8988T (cell line): ENCODE data around the gene ZSWIM7.

Experiments
- DNase-seq: peaks from one replicate; pipeline ENCODE4 v3.0.0; 2011

The ZSWIM7 gene, protein sequence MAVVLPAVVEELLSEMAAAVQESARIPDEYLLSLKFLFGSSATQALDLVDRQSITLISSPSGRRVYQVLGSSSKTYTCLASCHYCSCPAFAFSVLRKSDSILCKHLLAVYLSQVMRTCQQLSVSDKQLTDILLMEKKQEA

DNA sequence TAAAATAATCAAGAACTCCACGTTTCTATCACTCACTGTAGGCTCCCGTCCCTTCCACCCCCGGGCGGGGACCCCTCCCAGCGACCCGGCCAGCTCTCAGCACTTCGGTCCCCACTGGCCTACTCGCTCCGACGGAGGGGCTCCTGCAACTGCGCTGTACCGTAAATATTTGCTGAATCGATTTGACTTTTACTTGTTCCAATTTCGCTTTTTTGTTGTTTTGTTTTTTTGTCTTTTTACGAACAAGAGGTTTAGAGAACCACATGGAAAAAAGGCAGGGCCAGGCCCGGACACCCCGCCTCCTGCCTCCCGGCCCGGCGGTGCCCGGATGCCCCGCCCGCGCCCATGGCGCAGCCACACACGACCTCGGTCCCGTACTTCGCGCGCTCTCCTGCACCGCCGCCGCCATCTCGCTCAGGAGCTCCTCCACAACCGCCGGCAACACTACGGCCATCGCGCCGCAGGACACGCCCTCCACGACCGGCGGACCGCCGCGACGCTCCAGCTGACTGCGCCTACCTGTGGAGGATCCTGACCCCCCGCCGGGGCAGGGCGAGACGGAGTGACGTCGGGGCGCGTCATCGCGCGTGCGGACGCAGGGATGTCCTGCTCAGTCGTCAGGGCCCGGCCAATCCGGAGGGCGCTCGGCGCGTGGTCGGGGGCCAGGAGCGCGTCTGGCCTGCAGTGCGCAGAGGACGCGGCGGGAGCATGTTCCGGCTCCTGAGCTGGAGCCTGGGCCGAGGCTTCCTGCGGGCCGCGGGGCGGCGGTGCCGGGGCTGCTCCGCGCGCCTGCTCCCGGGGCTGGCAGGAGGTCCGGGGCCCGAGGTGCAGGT is at the start of gene ZSWIM7, which contains the start of gene TTC19:
Gene ZSWIM7, minus strand, starts transcription at position 564 of the 833 bp plus-strand sequence. Its CDS starts 110 bp downstream, at position 454.
Gene TTC19, plus strand, starts transcription at position 684 of the 833 bp plus-strand sequence. Its CDS starts 25 bp downstream, at position 709.
- peak; percentile 95 for DNase-seq

DNA sequence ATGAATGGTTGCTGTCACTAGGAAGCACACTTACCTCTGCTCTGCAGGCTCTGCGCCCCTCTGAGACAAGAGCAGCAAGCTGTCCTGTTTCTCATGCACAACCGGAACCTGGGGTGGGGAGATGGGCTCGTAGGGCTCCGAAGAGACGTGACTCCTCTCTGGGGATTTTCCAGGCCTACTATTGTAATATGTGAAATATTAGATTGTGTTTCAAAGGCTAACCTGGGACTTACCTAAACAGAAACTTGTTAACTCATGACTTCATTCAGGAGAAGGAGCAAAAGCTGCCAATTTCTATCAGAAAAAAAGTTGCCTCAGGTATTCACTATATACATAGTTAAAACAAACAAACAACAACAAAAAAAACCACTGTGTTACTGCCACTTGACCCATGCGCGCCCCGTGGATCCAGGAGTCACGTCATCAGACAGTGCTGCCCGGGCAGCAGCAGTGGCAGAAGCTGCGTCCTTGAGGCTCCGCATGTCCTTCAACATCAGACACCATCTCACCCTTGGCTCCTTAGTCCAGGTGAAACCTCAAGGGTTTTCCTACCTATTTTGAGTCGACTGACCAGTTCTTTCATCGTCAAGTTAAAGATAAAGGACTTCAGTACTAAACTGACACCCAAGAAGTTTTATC is 49.4 kb upstream of the ZSWIM7 start:
- no peak for DNase-seq

DNA sequence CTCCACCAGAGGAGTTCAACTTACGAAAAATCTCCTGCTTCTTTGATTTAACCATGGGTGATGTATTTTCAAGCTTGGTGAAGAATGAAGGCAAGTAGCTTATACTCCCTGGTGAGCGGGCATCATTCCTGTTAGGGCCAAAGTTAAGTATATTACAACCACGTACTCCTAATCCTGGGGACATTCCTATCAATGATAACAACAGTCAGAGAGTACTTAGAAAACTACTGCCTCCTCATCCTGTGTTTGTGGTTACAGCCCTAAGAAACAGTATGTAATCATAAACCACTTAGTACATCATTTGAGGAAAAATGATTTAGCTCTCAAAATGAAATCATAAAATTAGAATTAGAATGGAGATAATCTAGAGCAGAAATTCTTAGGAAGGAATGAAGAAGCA is 47.5 kb upstream of the ZSWIM7 start:
- no peak for DNase-seq

DNA sequence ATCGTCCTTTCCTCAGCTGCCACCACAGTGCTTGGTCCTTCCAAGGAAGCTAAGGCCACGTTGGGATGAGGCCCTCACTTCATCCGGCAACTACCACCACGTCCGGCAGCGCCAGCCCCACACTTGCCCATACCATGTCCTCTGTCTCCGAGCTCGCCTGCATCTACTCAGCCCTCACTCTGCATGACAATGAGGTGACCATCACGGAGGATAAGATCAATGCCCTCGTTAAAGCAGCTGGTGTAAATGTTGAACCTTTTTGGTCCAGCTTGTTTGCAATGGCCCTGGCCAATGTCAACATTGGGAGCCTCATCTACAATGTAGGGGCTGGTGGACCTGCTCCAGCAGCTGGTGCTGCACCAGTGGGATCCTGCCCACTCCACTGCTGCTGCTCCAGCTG is 45.0 kb upstream of the ZSWIM7 start:
- no peak for DNase-seq

DNA sequence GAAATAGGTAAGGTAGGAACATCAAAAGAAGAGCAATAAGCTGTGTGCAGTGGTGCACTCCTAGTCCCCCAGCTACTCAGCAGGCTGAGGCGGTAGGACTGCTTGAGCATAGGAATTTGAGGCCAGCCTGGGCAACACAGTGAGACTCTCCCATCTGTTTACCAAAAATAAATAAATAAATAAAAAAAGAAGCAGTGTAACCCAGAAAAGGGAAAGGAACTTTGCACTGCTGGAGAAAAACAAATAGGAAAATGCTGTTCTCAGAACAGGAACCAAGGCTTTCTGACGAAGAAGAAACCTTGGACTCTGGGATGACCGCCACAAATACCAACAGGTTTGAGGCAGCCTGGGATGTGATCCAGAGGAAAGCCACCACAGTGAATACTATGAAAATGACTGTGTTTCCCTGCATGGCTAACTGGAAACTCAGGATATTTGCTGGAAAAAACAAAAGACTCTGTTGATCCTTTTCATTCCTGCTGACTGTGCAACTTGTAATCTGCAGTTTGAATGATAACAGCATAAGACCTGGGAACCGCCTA is 41.3 kb upstream of the ZSWIM7 start:
- DNase-seq, result no peak

DNA sequence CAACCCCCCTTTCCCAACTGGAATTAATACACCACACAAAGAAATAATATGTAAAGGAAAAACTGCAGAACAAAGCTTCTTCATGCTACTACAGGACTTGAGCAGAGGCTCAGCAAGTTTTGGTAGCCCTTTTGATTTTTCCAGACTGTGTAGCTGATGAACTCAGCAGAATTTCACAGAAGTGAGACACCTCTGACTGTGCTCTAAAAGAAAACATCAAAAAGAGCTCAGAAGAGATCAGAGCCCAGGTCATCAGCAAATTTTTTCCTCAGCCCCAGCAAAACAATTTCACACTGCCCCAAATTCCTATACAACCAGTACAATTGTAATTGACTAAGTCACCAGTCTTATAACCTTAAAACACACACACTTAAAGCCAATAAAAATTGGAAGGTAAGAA is 38.1 kb upstream of the ZSWIM7 start:
- no peak for DNase-seq

DNA sequence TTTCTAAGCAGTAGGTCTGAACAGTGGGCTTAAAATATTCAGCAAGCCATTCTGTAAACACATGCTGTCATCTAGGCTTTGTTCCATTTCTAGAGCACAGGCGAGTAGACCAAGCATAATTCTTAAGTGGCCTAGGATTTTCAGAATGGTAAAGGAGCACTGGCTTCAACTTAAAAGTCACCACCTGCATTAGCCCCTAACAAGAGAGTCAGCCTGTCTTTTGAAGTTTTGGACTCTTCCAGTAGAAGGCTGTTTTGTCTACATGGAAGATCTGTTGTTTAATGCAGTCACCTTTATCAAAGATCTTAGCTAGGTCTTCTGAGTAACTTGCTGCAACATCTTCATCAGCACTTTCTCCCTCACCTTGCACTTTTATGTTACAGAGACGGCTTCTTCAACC is 36.8 kb upstream of the ZSWIM7 start:
- DNase-seq, result no peak

DNA sequence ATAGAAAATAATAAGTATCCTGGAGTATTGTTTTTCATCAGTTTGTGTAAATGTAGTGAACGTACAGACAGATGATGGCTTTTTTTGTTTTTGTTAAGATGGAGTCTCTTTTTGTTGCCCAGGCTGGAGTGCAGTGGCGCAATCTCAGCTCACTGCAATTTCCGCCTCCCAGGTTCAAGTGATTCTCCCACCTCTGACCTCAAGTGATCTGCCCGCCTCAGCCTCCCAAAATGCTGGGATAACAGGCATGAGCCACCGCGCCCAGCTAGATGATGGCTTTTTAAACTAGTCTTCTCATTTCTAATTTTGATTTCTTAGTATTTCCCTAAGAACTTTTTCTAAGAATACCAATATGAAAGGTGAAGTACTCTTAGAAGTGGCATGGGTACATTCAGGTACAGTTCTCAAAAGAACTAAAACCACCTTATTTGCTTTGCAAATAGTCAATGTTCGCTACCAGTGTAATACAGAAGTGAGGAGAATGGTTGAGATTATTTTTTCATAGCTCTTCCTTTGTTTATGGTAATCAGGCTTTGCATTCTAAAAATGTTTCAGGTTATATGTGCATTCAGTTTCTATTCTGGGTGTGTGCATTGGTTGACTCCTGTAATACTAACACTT is 34.3 kb upstream of the ZSWIM7 start:
- DNase-seq, result no peak

DNA sequence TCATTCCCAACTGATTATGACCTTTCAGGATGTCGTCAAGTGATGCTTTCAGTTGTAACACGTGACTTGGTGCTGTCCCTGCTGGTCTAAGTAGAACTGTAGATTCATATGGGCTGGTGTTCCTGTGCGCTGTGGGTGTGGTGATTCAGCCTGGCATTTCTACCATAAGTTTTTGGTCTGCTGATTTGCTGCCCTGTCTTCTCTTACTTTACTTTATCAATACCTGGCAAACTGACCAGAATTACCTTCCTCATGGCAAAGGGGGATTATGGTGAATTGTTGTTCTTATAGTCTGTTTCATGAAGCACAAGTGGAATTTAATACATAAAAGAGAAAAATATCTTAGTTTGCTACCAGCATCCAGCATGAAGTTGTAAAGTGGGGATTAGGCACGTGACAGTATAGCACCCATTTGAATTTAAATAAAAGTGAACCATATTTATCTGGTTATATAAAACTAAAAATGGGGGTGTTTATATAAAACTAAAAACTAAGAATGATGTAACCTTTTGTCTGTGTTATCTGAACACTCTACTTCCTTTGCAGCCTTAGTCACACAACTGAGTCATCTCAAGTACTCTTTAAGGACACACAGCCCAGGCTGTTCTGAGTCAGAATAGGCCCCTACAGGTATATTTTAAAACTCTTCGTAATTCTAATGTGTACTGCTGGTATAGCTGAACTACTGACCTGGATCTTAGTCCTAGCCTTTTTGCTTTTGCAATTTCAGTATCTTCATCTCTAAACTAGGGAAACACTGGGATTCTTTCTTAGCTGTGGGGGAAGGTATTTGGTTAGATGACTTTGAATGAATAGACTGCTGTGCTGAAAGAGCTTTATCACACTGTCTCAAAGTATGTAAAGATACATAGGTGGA is 28.4 kb upstream of the ZSWIM7 start:
- DNase-seq, result no peak

DNA sequence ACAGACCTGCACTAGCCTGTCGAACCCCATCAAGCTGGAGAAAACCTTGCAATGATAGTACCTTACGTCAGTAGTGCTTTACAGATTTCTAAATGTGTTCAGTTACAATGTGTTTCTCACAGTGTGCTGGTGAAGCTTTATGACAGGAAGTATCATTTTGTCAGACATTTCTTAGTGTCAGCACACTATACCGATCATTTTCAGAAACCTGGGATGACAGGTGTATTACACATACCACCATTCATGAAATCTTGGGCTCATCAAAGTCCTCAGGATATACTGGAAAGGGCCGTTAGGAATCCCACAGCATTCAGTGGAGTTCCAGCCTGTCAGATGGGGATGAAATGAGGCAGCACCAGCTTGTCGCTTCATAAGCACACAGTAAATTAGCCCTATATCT is 27.4 kb upstream of the ZSWIM7 start:
- no peak for DNase-seq

DNA sequence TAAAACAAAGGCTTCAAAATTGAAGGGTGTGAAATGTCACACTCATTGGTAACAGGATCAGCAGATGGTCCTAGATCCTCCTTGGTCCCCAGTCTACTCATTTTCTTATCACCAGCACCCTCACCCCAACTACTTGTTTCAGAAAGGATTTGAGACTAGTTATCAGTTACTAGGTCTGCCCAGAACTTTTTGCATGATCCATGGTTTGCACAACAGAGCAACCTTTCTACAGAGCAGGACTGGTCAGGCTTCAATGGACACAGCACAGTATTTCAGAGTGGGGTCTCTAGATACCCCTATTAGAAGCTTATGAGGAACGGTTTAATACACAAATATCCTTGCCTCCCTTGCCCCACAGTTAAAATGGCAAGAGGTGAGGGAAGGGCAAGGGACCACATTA is 25.7 kb upstream of the ZSWIM7 start:
- no peak for DNase-seq

DNA sequence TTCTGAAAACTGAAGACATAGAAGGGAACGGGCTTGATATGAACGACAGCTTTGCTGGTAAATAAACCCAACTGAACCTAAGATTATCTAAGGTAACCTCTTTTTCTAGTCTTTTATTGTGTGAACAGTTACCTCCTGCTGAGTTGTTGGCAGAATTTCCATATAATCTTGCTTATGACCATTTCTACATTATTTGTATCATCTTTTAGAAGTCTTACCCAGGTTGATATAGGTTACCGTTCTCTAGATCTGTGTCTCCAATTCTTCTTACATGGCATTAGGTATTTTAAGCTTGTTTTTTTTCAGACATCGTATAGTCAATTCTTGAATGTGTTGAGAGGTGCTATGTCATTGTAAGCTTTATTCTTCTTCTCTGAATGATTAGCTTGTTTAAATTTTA is 24.4 kb upstream of the ZSWIM7 start:
- DNase-seq, result no peak

DNA sequence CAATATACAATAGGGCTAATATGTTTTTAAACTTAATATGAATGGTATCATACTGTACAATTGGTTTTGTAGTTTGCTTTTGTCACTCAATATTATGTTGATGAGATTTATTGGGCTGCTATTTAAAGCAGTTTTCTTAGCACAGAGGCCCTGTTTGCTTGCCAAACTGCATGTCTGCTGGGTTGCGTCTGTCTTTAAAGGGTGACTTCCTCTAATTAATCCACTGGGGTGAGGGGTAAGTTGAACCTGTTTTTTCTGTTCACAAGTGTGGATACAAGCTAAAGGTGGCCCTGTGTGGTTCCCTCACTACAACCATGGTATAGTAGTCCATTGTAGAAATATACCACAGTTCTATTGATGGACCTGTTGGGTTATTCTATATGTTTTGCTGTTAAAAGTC is 19.8 kb upstream of the ZSWIM7 start:
- no peak for DNase-seq

DNA sequence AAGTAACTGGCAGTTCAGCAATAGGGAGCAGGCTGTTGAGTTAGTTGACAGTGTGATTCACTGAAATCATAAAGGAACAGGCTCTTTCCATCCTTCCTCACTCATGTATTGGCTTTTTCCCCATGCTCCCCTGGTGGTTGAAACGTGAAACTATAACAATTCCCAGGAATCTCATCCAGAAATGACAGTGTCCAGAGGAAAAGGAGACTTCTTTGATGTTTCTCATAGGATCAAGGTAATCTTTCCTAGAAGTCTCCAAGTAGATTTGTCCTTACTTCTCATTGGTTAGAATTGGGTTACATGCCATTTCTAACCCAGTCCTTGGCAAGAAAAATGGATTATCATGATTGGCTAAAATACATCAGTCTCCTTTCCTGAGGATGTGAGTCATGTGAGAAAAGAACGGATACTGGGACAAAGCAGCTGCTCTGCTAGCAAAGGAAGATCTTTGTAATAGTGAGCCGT is 14.5 kb upstream of the ZSWIM7 start:
- no peak for DNase-seq

DNA sequence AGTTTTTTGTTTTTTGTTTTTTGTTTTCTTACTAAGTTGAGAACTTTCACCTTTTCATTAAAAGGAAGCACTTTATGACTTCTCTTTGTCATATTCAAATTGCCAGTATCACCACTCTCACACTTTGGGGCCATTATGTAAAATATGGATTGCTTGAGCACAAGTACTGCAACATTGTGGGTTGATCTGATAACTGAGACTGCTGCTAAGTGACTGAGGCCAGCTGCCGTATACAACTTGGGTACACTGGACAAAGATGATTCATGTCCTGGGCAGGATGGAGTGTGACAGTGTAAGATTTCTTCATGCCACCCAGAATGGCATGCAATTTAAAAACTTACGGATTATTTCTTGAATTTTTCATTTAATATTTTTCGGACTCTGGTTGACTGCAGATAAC is 7.9 kb upstream of the ZSWIM7 start:
- no peak for DNase-seq

DNA sequence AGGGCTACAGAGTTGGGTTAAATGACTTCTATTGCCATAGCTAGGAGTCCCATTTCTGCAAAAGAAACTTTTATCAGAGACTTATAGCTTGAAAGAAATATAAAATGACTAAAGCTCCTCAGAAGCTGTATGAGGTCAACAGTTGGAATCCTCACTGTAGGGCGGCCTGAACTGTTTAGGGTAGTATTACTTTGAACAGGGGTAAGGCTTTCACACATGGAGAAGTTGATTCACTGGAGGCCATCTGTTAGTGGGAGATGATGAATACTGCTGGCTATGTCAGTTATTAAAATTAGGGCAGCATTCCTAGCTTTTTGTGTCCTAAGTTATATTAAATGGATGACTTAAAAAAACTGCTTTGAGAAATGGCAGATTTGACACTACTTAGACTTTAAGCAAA is 6.1 kb upstream of the ZSWIM7 start:
- DNase-seq, result no peak

DNA sequence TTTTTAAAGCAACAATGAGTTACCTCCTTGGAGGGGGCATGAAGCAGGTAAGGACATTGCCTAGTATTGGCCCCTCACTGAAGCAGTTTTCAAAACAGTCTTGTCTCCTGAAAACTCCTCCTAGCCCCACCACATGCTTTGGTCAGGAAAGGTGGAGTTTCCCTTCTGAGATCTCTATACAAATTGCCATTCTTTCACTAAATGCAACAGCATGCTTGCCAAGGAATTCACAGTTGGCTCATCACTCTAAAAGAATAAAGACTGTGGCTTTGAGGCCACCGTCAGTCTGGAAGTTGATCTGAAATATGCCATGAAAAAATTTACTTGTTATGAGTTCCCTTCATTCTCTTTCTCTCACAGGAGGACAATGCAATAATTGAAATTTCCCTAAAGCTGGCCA is 4.3 kb upstream of the ZSWIM7 start:
- no peak for DNase-seq

DNA sequence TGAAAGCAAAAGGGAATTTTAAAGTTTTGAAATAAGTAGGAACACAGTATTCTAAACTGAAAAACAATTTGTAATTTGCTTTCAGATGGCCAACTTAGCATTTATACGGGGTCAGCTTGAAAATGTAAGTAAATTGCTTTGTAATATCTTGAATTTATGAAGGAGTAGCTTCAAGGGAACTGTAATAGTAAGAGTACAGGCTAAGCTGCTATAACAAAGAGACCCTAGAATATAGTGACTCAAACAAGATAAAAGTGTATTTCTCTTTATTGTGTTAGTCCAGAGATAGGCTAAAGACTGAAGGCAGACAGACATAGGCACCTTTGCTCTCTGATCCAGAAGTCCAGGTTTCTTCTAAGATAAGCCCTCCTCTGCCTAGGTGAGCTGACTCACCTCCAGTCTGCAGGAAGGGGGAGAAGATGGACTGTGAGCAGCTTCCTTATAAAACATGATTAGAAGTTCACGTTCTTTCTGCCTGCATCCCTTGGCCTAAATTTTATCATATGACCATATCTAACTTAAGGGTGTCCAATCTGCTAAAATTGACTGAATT is 3.3 kb upstream of the ZSWIM7 start:
- no peak for DNase-seq

DNA sequence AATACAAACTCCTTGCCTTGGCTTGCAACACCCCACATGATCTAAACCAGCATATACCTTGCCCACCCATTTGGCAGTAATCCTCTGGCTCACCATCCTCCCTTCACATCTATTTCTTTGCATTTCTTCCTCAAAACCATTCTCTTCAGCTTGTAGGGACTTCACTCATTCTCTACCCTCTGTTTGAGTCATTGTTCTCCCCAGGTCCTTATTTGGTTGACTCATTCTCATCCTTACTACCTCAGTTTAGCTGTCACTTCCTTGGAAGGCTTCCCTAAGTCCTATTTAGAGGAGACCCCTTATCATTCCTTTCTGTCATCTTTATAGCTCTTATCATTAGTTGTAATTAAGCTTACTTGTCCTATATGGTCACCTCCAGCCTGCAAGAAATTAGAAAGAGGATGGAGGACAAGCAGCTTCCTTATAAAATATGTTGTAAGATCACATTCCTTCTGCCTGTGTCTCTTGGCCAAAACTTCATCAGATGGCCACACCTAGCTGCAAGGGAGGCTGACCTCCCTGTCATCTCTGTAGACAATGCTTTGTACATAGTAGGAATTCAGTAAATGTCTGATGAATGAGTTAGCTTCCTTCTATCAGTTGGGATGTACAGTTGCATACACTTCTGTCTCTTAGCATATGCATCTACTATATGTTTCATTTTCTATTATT is 1.9 kb upstream of the ZSWIM7 start:
- DNase-seq, result no peak

DNA sequence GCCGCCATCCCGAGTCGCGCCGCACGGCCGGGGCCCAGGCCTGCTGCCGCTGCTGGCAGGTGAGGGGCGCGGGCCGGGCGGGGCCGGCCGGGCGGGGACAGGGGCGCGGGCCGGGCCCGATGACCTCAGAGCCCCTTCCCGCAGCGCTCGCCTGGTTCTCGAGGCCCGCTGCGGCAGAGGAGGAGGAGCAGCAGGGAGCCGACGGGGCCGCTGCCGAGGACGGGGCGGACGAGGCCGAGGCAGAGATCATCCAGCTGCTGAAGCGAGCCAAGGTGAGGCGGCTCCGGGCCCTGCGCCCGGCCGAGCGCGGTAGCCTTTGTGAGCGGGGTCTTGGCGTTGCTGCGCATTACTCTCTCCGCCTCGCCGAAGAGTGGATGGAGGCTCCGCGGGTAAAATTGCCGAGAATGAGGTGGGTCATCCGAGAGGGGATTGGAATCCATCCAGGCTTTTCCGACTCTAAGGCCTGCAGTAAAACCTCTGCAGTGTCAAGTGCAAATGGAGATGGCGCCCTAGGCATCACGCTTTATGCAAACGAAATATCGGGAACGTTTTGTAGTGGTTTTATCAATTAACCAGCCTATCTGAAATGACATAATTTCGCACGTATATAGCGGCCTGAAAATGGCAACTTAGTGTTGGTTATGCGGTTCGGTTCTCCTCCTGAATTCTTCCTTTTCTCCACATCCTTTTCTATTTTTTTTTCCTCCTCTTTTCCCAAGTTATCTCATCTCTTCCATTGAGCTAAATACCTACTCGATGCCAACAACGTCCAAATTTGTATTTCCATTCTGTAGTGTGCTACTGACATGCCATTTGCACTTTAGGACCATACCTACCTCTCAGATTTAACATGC is 697 bp upstream of the ZSWIM7 start:
- no peak for DNase-seq
